Effector memory CD4-positive, alpha-beta T cell (primary cell): ENCODE results near the gene RPP40.

ENCODE experiments used
- DNase-seq, 3 donors: peaks; one replicate each; pipeline ENCODE4 v3.0.0-alpha.2; 2020
- H3K27ac ChIP-seq: 2 replicates; pipeline ENCODE4 v1.7.0; 2013; ENCODE audit warnings: mild to moderate bottlenecking, low read length, moderate library complexity; ENCODE audit not compliant: insufficient read depth, poor library complexity, severe bottlenecking
- H3K27me3 ChIP-seq: replicated peaks from 2 replicates; pipeline ENCODE4 v1.7.0; 2013; ENCODE audit warnings: mild to moderate bottlenecking, low read length; ENCODE audit not compliant: insufficient read depth, control insufficient read depth, poor library complexity, severe bottlenecking
- H3K36me3 ChIP-seq: 2 replicates; pipeline ENCODE4 v1.7.0; 2013; ENCODE audit warnings: mild to moderate bottlenecking, low read length, moderate library complexity; ENCODE audit not compliant: control insufficient read depth, insufficient read depth
- H3K4me1 ChIP-seq: 2 replicates; pipeline ENCODE4 v1.7.0; 2013; ENCODE audit warnings: low read length, mild to moderate bottlenecking; ENCODE audit not compliant: control insufficient read depth, insufficient read depth, poor library complexity, severe bottlenecking
- H3K4me3 ChIP-seq: 2 replicates; pipeline ENCODE4 v1.7.0; 2013; ENCODE audit warnings: low read length, low read depth, mild to moderate bottlenecking; ENCODE audit not compliant: insufficient read depth, poor library complexity, severe bottlenecking
- H3K9me3 ChIP-seq: 2 replicates; pipeline ENCODE4 v1.7.0; 2013; ENCODE audit warnings: mild to moderate bottlenecking, low read length, moderate library complexity; ENCODE audit not compliant: control insufficient read depth
- total RNA-seq, 3 donors: gene quantifications; one replicate each; lab custom pipeline; 2026; lab: John Stamatoyannopoulos, UW

Gene RPP40, protein sequence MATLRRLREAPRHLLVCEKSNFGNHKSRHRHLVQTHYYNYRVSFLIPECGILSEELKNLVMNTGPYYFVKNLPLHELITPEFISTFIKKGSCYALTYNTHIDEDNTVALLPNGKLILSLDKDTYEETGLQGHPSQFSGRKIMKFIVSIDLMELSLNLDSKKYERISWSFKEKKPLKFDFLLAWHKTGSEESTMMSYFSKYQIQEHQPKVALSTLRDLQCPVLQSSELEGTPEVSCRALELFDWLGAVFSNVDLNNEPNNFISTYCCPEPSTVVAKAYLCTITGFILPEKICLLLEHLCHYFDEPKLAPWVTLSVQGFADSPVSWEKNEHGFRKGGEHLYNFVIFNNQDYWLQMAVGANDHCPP
- total RNA-seq, result 1.6 to 2.1 (median 1.7) reads per million in 3 donors

DNA sequence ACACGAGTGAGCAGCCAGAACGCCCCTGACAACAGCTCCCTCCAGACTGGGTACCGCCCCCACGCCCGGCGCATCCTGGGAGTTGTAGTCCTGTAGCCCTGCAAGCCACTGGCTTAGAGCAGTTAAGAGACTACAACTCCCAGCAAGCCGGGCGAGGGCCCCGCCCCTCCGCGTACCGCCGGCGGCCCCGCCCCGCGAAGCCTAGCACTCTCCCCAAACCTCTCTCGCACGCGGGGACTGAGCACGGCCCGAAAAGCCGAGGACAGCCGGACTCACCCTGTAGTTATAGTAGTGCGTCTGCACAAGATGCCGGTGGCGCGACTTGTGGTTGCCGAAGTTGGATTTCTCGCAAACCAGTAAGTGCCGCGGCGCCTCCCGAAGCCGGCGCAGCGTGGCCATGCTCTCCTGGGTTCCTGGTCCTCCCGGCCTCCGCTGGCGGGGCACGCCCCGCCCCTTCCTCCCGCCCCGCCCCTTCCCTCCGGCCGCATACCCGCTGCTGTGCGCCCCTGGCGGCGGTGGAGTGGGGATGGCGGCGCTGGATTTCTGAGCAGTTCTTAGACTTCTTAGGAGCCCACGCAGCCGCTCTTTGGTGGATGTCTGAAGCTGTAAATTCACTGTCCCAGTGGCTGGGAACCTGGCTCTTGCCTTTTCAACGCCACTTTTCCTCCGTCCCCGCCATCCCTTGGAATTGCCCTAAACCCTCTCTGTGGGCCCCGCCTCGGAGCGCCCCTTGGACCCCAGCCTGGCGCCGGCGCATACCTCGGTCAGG, at the start of gene RPP40:
RPP40 (minus strand) TSS at position 434 of the 769 bp plus-strand sequence; CDS start at position 399, 35 bp downstream.
- Histone ChIP-seq H3K4me1 (no peaks in the 10 kb centered on the region), H3K4me3 (peak within 1 kb of the TSS; percentile 78), H3K27ac (peak within 1 kb of the TSS; percentile 78)

DNA sequence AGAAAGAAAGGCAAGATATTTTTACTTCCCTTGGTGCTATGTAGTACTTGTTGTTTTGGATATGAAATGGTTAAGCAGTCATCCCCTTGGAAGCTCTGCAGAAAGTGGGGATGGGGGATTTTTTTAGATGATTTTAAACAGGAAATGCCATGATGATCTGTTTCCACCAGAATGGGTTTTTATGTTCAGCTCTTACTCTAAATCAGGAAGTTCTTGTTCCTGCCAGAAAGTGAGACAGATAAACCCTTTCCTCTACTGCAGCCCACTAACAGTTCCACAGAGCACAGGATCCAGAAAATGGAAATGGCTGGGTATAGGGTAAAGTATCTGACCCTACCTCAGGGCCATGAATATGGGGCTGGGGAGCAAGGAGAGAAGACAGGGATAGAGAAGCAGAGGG, 49.2 kb upstream of the RPP40 start:
- H3K36me3 ChIP-seq, result no peaks in the 10 kb centered on the region
- H3K27ac ChIP-seq, result no peak overlapping the region
- H3K4me3 ChIP-seq, result no peak overlapping the region
- no peaks in the 10 kb centered on the region for H3K27me3 ChIP-seq
- no peak for DNase-seq
- H3K9me3 ChIP-seq, result peaks cover 5% of the 10 kb centered on the region
- H3K4me1 ChIP-seq, result no peaks in the 10 kb centered on the region

More for the DNA sequence above, at the start of gene RPP40:
- Histone ChIP-seq H3K36me3 (no peaks in the 10 kb centered on the region), H3K27me3 (no peaks in the 10 kb centered on the region), H3K9me3 (no peaks in the 10 kb centered on the region)
- peak; percentile 92 to 98 (median 97) for DNase-seq

GRCh38 chr6:5051394-5051793, 47.6 kb upstream of the RPP40 start:
- no peak for DNase-seq
- no peak overlapping the region for H3K27ac ChIP-seq
- no peaks in the 10 kb centered on the region for H3K36me3 ChIP-seq
- no peaks in the 10 kb centered on the region for H3K27me3 ChIP-seq
- peaks cover 5% of the 10 kb centered on the region for H3K9me3 ChIP-seq
- no peaks in the 10 kb centered on the region for H3K4me1 ChIP-seq
- H3K4me3 ChIP-seq, result no peak overlapping the region

GRCh38 chr6:5050009-5050408, 46.2 kb upstream of the RPP40 start:
- no peak for DNase-seq
- no peaks in the 10 kb centered on the region for H3K36me3 ChIP-seq
- no peak overlapping the region for H3K4me3 ChIP-seq
- no peaks in the 10 kb centered on the region for H3K4me1 ChIP-seq
- H3K27ac ChIP-seq, result no peak overlapping the region
- no peaks in the 10 kb centered on the region for H3K27me3 ChIP-seq
- H3K9me3 ChIP-seq, result peaks cover 5% of the 10 kb centered on the region

DNA sequence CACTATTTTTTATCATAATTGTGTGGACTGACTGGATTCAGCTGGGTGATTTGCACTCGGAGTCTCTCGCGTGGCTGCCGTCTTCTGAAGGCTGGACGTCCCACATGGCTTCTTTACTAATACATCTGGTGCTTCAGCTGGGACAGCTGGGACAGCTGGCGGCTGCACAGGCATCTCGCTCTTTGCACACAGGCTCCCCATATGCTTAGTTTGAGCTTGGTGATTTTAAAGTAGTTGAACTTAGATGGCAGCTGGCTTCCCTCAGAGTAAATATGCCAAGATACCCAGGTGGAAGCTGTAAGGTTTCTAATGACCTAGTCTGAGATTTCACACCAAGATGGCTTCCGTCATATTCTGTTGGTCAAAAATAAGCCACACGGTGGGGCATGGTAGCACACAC, 42.6 kb upstream of the RPP40 start:
- peaks cover 2% of the 10 kb centered on the region for H3K9me3 ChIP-seq
- no peak for DNase-seq
- H3K27ac ChIP-seq, result no peak overlapping the region
- no peaks in the 10 kb centered on the region for H3K4me1 ChIP-seq
- H3K4me3 ChIP-seq, result no peak overlapping the region
- H3K36me3 ChIP-seq, result no peaks in the 10 kb centered on the region
- H3K27me3 ChIP-seq, result no peaks in the 10 kb centered on the region

GRCh38 chr6:5045416-5045815, 41.6 kb upstream of the RPP40 start:
- Histone ChIP-seq H3K36me3 (no peaks in the 10 kb centered on the region), H3K27ac (no peak overlapping the region), H3K4me1 (no peaks in the 10 kb centered on the region), H3K9me3 (no peaks in the 10 kb centered on the region), H3K4me3 (no peak overlapping the region), H3K27me3 (no peaks in the 10 kb centered on the region)
- DNase-seq, result no peak

DNA sequence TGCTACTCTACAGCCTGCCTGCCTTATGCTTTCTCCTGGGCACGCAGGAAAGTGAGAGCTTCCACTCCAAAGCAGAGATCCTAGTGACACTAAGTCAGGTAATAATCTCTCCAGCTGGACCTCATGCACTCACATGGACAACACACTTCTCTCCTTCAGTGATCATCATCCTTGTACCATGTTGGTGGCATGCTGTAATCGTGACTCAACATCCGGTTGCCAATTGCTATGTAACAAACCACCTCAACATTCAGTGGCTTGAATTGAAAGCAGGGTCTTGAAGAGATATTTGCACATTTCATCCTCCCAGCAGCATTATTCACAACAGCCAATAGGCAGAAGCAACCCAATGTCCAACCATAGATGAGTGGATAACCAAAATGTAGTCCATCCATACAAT, 41.0 kb upstream of the RPP40 start:
- no peaks in the 10 kb centered on the region for H3K4me1 ChIP-seq
- no peak for DNase-seq
- H3K4me3 ChIP-seq, result no peak overlapping the region
- no peaks in the 10 kb centered on the region for H3K27me3 ChIP-seq
- H3K36me3 ChIP-seq, result no peaks in the 10 kb centered on the region
- H3K9me3 ChIP-seq, result no peaks in the 10 kb centered on the region
- no peak overlapping the region for H3K27ac ChIP-seq

DNA sequence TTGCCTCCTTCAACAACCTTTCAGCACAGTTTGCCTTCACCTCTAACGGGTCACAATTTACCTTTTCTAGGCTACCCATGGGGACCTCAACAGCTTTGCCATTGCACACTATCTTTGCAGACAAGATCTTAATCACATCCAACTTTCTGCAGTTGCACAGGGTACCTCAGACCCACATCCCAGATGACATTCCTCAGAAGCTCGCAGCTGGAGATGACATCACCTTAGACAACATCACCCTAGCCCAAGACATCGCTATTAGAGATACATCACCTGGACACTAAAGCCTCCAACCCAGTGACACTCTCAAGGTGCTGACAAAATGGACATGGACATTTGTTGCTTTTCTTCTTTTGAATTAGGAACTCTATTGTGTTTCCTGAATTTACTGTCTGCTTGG, 38.6 kb upstream of the RPP40 start:
- DNase-seq, result no peak
- no peak overlapping the region for H3K27ac ChIP-seq
- H3K27me3 ChIP-seq, result no peaks in the 10 kb centered on the region
- H3K36me3 ChIP-seq, result no peaks in the 10 kb centered on the region
- H3K4me3 ChIP-seq, result no peak overlapping the region
- H3K4me1 ChIP-seq, result no peaks in the 10 kb centered on the region
- H3K9me3 ChIP-seq, result no peaks in the 10 kb centered on the region

GRCh38 chr6:5041955-5042354, 38.1 kb upstream of the RPP40 start:
- Histone ChIP-seq H3K4me1 (no peaks in the 10 kb centered on the region), H3K36me3 (no peaks in the 10 kb centered on the region)

DNA sequence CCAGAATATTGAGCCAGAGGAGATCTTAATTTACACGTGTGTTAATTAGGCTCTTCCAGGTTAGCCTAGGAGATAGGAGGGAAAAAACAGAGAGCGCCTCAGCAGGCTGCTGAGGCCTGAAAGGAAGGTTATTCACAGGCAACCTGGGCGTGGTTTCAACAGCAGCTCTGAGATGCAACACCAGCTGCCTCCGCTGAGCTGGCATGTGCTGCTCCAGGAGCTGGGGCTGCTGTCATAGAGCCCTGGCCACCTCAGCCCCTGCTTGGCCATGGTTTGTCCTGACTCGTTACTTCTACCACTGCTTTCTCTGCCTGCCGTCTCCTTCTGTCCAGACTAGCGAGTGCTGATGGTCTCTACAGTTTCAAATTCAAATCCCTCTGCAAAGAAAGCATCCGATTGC, 32.4 kb upstream of the RPP40 start:
- Histone ChIP-seq H3K9me3 (no peaks in the 10 kb centered on the region), H3K27me3 (no peaks in the 10 kb centered on the region), H3K36me3 (no peaks in the 10 kb centered on the region), H3K27ac (no peak overlapping the region), H3K4me3 (no peak overlapping the region), H3K4me1 (no peaks in the 10 kb centered on the region)
- DNase-seq, result no peak

More at GRCh38 chr6:5041955-5042354, 38.1 kb upstream of the RPP40 start:
- DNase-seq, result no peak
- Histone ChIP-seq H3K9me3 (no peaks in the 10 kb centered on the region), H3K4me3 (no peak overlapping the region), H3K27ac (no peak overlapping the region), H3K27me3 (no peaks in the 10 kb centered on the region)
